Karpas-422 (cell line): Measurements from ENCODE around the gene DNAL1. TPM values are rescaled to one million over a fixed set of nuclear protein-coding genes. Genes with fewer than 3 reads are reported as not detected.
A peak's percentile ranks its signal among the peaks of the same experiment; 100 is the strongest.

Source experiments
- DNase-seq: peaks from one replicate; pipeline ENCODE4 v3.0.0-alpha.2; 2015
- H2AFZ ChIP-seq: fragments of 200-600 bp; sonication (generic); 2 replicates; pipeline ENCODE4 v1.6.1; 2014; ENCODE audit warnings: antibody characterized with exemption, low read length, mixed read lengths
- H3K27ac ChIP-seq: fragments of 200-600 bp; sonication (generic); 2 replicates; pipeline ENCODE4 v1.5.1; 2014; ENCODE audit warnings: mild to moderate bottlenecking, low read length, moderate library complexity
- H3K27me3 ChIP-seq: fragments of 200-600 bp; sonication (generic); 2 replicates; pipeline ENCODE4 v1.6.1; 2014; ENCODE audit warnings: low read length, mixed read lengths
- H3K36me3 ChIP-seq: fragments of 200-600 bp; sonication (generic); 2 replicates; pipeline ENCODE4 v1.6.1; 2014; ENCODE audit warnings: low read length, mixed read lengths; ENCODE audit not compliant: insufficient read depth
- H3K4me1 ChIP-seq: fragments of 200-600 bp; sonication (generic); 2 replicates; pipeline ENCODE4 v1.6.1; 2014; ENCODE audit warnings: mild to moderate bottlenecking, low read length, mixed read lengths
- H3K4me2 ChIP-seq: fragments of 200-600 bp; sonication (generic); 2 replicates; pipeline ENCODE4 v1.6.1; 2014; ENCODE audit warnings: low read length, low read depth, mild to moderate bottlenecking; ENCODE audit not compliant: poor library complexity, severe bottlenecking
- H3K4me3 ChIP-seq: fragments of 200-600 bp; sonication (generic); 2 replicates; pipeline ENCODE4 v1.5.1; 2014; ENCODE audit warnings: mild to moderate bottlenecking, antibody characterized with exemption, low read length, mixed read lengths
- H3K79me2 ChIP-seq: fragments of 200-600 bp; sonication (generic); 2 replicates; pipeline ENCODE4 v1.6.1; 2014; ENCODE audit warnings: mild to moderate bottlenecking, low read length, mixed read lengths
- H3K9ac ChIP-seq: fragments of 200-600 bp; sonication (generic); 2 replicates; pipeline ENCODE4 v1.6.0; 2014; ENCODE audit warnings: low read length
- H3K9me2 ChIP-seq: fragments of 200-600 bp; sonication (generic), shearing (Covaris generic); replicated peaks from 2 replicates; pipeline ENCODE4 v1.6.0; 2014; ENCODE audit warnings: mild to moderate bottlenecking, low read length, moderate library complexity; ENCODE audit not compliant: insufficient read depth
- H3K9me3 ChIP-seq: fragments of 300-700, 200-600 bp; sonication (generic); 2 replicates; pipeline ENCODE4 v1.6.1; 2014; ENCODE audit warnings: low read length, mixed read lengths
- H4K20me1 ChIP-seq: fragments of 200-600 bp; sonication (generic); 2 replicates; pipeline ENCODE4 v1.6.1; 2014; ENCODE audit warnings: mild to moderate bottlenecking, antibody characterized with exemption, low read length, low read depth; ENCODE audit not compliant: insufficient read depth
- total RNA-seq: library from RNA; depleted of rRNA; stranded (reverse); fragments of >200 nt; shearing (Covaris generic); gene quantifications from 2 replicates; pipeline ENCODE4 v1.2.3, GENCODE V29; 2014; ENCODE audit warnings: low replicate concordance

Gene DNAL1
- total RNA-seq, 1 experiment from 2014 or later = 11.7 TPM

DNA sequence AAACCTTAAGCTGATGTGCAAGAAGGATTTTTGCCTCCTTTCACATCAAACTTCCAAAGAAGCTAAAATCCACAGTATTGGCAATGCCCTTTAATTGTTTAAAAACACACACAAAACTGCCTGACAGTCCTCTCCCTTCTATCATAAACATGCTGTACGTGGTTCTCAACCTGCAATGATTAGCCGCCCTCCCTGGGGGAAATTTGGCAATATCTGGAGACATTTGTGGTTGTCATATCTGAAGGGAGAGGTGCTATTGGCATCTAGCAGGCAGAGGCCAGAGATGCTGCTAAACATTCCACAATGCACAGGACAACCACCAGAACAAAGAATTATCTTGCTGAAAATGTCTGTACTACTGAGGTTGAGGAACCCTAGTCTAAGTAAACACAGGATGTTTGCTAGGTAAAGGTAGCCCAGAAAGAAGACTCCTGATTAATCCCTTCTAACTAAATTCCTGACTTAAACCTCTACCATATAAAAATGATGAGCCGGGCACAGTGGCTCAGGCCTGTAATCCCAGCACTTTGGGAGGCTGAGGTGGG is 31.3 kb upstream of the DNAL1 start:
- Histone ChIP-seq H3K9me2 (no peaks in the 10 kb centered on the region), H2AFZ (no peak overlapping the region), H3K27me3 (no peaks in the 10 kb centered on the region), H3K4me2 (peak overlapping the region; percentile 59), H3K79me2 (no peaks in the 10 kb centered on the region), H4K20me1 (no peaks in the 10 kb centered on the region), H3K9me3 (no peaks in the 10 kb centered on the region), H3K4me1 (no peaks in the 10 kb centered on the region), H3K27ac (no peak overlapping the region), H3K36me3 (no peaks in the 10 kb centered on the region), H3K9ac (no peak overlapping the region), H3K4me3 (no peak overlapping the region)
- no peak for DNase-seq

DNA sequence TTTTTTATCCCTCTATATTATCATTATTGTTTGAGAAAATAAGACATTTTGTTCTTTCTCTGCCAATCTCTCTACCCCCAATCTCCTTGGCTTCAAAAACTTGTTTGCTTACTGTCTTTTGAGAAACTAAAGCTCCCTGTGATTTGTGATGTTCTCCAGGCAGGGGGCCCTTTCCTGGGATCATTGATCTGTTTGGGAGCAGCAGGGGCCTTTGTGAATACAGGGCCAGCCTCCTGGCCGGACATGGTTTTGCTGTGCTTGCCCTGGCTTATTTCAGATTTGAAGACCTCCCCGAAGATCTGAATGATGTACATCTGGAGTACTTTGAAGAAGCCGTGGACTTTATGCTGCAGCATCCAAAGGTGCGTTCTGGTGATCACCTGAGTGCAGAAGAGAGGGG is 28.0 kb upstream of the DNAL1 start:
- no peaks in the 10 kb centered on the region for H3K9me3 ChIP-seq
- no peak overlapping the region for H2AFZ ChIP-seq
- no peaks in the 10 kb centered on the region for H4K20me1 ChIP-seq
- H3K4me2 ChIP-seq = no peak overlapping the region
- no peaks in the 10 kb centered on the region for H3K27me3 ChIP-seq
- DNase-seq = no peak
- H3K9me2 ChIP-seq = no peaks in the 10 kb centered on the region
- no peak overlapping the region for H3K9ac ChIP-seq
- H3K36me3 ChIP-seq = no peaks in the 10 kb centered on the region
- H3K4me1 ChIP-seq = no peaks in the 10 kb centered on the region
- no peak overlapping the region for H3K27ac ChIP-seq
- no peak overlapping the region for H3K4me3 ChIP-seq
- no peaks in the 10 kb centered on the region for H3K79me2 ChIP-seq

DNA sequence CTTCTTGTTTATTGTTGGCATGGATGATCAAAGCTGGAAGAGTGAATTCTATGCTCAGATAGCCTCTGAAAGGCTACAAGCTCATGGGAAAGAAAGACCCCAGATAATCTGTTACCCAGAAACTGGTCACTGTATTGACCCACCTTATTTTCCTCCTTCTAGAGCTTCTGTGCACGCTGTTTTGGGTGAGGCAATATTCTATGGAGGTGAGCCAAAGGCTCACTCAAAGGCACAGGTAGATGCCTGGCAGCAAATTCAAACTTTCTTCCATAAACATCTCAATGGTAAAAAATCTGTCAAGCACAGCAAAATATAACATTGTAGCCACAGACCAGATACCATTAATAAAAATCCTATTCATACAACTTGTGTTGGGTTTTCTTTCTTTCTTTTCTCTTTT is 25.3 kb upstream of the DNAL1 start:
- Histone ChIP-seq H4K20me1 (no peaks in the 10 kb centered on the region), H3K79me2 (no peaks in the 10 kb centered on the region), H3K4me3 (no peak overlapping the region), H3K9ac (no peak overlapping the region), H3K4me2 (no peak overlapping the region), H3K27ac (no peak overlapping the region), H3K4me1 (no peaks in the 10 kb centered on the region), H3K27me3 (no peaks in the 10 kb centered on the region), H3K9me2 (no peaks in the 10 kb centered on the region), H3K36me3 (no peaks in the 10 kb centered on the region), H3K9me3 (no peaks in the 10 kb centered on the region), H2AFZ (no peak overlapping the region)
- no peak for DNase-seq

DNA sequence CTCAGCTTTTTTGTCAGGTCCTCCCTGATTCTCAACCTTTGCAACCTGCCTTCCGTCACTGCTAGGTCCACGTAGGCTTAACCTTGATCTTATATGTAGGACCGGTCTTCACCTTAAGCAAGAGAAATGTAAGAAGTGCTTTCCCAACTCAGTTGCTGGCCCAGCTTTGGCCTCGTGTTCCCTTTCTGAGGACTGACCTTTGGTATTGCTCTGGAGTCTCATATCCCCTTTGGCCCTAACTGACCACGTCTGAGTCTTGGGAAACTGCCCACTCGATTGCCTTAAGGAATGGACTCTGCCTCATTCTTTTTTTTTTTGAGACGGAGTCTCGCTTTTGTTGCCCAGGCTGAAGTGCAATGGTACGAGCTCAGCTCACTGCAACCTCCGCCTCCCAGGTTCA is 24.5 kb upstream of the DNAL1 start:
- no peaks in the 10 kb centered on the region for H3K9me2 ChIP-seq

DNA sequence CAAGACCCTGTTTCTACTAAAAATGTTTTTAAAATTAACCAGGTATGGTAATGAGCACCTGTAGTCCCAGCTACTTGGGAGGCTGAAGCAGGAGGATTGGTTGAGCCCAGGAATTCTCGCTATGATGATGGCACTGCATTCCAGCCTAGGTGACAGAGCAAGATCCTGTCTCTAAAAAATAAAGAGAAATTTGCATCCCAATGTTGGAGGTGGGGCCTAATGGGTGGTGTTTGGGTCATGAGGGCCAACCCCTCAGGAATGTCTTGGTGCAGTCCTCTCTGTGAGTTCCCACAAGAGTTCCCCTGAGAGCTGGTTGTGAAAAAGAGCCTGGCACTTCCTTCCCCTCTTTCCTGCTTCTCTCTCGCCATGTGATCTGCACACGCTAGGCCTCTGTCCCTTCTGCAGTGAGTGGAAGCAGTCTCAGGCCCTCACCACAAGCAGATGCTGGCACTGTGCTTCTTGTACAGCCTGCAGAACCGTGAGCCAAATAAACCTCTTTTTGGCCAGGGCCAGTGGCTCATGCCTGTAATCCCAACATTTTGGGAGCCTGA is 21.2 kb upstream of the DNAL1 start:
- H3K9me2 ChIP-seq = no peaks in the 10 kb centered on the region
- H3K27me3 ChIP-seq = no peaks in the 10 kb centered on the region
- H2AFZ ChIP-seq = no peak overlapping the region
- no peak for DNase-seq
- H3K9me3 ChIP-seq = no peaks in the 10 kb centered on the region
- H3K4me2 ChIP-seq = no peak overlapping the region
- H3K4me1 ChIP-seq = no peaks in the 10 kb centered on the region
- no peak overlapping the region for H3K9ac ChIP-seq
- H4K20me1 ChIP-seq = no peaks in the 10 kb centered on the region
- no peak overlapping the region for H3K27ac ChIP-seq
- H3K79me2 ChIP-seq = no peaks in the 10 kb centered on the region
- H3K4me3 ChIP-seq = no peak overlapping the region
- H3K36me3 ChIP-seq = no peaks in the 10 kb centered on the region

More for the DNA sequence above, 24.5 kb upstream of the DNAL1 start:
- no peaks in the 10 kb centered on the region for H3K4me1 ChIP-seq
- H3K27me3 ChIP-seq = no peaks in the 10 kb centered on the region
- H4K20me1 ChIP-seq = no peaks in the 10 kb centered on the region
- no peaks in the 10 kb centered on the region for H3K79me2 ChIP-seq
- DNase-seq = no peak
- no peak overlapping the region for H2AFZ ChIP-seq
- no peak overlapping the region for H3K4me3 ChIP-seq
- no peaks in the 10 kb centered on the region for H3K9me3 ChIP-seq
- H3K4me2 ChIP-seq = no peak overlapping the region
- H3K36me3 ChIP-seq = no peaks in the 10 kb centered on the region
- H3K27ac ChIP-seq = no peak overlapping the region
- no peak overlapping the region for H3K9ac ChIP-seq

DNA sequence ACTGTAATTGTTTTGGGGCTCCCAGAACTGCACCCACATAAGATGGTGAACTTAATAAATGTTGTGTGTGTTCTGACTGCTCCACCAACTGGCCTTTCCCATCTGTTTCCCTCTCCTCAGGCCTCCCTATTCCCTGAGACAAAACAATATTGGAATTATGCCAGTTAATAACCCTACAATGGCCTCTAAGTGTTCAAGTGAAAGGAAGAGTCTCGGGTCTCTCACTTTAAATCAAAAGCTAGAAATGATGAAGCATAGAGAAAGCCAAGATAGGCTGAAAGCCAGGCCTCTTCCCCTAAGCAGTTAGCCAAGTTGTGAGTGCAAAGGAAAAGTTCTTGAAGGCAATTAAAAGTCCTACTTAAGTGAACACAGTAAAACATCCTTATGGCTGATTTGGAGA is 19.1 kb upstream of the DNAL1 start:
- Histone ChIP-seq H2AFZ (no peak overlapping the region), H3K36me3 (no peaks in the 10 kb centered on the region), H3K9me3 (no peaks in the 10 kb centered on the region), H3K79me2 (no peaks in the 10 kb centered on the region), H4K20me1 (no peaks in the 10 kb centered on the region), H3K4me1 (no peaks in the 10 kb centered on the region), H3K4me3 (no peak overlapping the region), H3K27ac (no peak overlapping the region), H3K4me2 (no peak overlapping the region), H3K9me2 (no peaks in the 10 kb centered on the region), H3K27me3 (no peaks in the 10 kb centered on the region), H3K9ac (no peak overlapping the region)
- no peak for DNase-seq

DNA sequence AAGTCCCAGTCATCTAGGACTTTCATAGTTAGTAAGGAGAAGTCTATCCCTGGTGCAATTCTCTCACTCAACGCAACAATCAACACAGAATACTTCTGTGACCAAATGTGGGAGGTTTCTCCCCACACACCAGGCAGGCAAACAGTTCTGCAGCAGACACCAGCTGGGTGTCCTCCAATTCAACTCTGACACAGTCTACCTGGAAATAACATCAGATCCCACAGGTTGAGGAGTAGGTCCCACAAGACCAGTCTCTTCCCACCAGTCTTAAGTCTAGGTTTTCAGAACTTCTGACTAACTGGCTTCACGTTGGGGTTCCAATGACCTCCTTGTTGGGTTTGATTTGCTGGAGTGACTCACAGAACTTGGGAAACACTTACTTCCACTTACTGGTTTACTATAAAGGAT is 17.6 kb upstream of the DNAL1 start:
- no peak for DNase-seq
- H3K9me3 ChIP-seq = no peaks in the 10 kb centered on the region
- H3K4me3 ChIP-seq = no peak overlapping the region
- H3K4me2 ChIP-seq = no peak overlapping the region
- no peak overlapping the region for H2AFZ ChIP-seq
- H3K27me3 ChIP-seq = no peaks in the 10 kb centered on the region
- no peaks in the 10 kb centered on the region for H3K9me2 ChIP-seq
- no peak overlapping the region for H3K9ac ChIP-seq
- H3K27ac ChIP-seq = no peak overlapping the region
- H3K79me2 ChIP-seq = no peaks in the 10 kb centered on the region
- H4K20me1 ChIP-seq = no peaks in the 10 kb centered on the region
- H3K4me1 ChIP-seq = no peaks in the 10 kb centered on the region
- H3K36me3 ChIP-seq = no peaks in the 10 kb centered on the region

DNA sequence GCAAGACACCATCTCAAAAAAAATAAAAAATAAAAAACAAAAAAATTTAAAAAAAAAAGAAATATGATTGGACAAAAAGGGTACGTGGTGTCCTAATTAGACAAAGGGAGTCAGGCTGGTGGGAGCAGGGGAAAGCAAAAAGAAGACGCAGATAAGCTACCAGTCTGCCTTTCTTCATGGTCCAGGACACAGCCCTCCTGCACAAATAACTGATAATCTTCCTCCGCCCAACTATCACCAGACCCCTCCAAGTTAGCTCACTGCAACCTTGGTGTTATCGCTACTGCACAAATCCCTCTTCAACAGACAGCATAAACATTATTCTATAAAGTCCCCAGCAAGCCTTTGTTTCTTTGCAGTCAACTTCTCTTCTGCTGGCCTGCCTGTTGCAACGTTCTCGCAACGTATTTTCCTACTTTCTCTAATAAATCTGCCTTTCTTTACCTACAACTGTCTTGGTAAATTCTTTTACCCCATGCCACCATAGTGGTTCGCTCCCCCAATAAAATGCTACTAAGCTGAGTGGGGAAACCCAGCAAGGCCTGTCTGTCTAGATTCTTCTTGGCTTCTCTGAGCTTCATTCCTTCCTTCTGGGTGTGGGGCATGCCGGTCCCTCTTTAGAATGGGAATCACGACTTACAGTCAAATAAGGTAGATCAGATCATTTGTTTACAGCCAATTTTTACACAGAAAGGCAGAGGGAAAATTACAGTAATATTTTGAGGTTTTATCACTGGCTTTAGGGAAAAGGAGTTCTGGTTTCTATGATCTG is 14.6 kb upstream of the DNAL1 start:
- H2AFZ ChIP-seq = no peak overlapping the region
- H3K36me3 ChIP-seq = no peaks in the 10 kb centered on the region
- no peaks in the 10 kb centered on the region for H3K4me1 ChIP-seq
- H3K27me3 ChIP-seq = no peaks in the 10 kb centered on the region
- H3K79me2 ChIP-seq = no peaks in the 10 kb centered on the region
- H3K4me2 ChIP-seq = no peak overlapping the region
- H4K20me1 ChIP-seq = no peaks in the 10 kb centered on the region
- H3K9ac ChIP-seq = no peak overlapping the region
- DNase-seq = no peak
- H3K9me3 ChIP-seq = no peaks in the 10 kb centered on the region
- H3K9me2 ChIP-seq = no peaks in the 10 kb centered on the region
- H3K27ac ChIP-seq = no peak overlapping the region
- H3K4me3 ChIP-seq = no peak overlapping the region
